NOMO-1 (cell line): ENCODE results near the gene CLCA4.

ENCODE experiments used
- DNase-seq, 2 experiments: peaks; one replicate each; lab custom pipeline; 2025; ENCODE audit not compliant: unreplicated experiment in 2 of 2; lab: John Stamatoyannopoulos, UW

CLCA4 gene

DNA sequence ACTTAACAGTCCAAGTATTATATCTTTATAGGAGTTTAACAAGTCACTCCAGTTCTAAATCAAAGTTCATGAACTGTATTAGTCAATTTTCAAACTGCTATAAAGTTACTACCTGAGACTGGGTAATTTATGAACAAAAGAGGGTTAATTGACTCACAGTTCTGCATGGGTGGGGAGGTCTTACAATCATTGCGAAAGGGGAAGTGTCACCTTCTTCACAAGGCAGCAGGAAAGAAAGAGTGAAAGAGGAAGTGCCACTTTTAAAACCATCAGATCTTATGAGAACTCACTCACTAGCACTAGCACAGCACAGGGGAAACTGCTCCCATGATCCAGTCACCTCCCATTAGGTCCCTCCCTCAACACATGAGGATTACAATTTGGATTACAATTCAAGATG lies 70.0 kb downstream of the CLCA4 start:
- DNase-seq, result peak; percentile 68 to 91

DNA sequence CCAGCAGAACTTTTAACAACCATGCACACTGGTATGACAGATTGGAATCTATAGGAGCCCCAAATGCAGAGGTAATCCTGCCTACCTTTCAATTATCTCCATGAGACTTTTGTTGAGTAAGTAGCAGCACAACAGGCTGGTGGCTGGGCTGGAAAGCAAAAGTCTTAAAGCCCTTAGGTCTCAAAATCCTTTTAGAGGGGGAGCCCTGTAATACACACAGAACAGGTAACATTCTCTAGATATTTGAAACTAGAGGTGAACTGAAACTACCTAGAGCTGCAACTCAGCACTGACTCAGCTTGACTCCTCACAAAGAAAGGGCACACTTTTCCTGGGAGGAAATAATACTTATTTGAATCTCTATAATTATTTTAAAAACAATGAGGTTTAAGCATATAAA lies 71.5 kb downstream of the CLCA4 start:
- no peak for DNase-seq

DNA sequence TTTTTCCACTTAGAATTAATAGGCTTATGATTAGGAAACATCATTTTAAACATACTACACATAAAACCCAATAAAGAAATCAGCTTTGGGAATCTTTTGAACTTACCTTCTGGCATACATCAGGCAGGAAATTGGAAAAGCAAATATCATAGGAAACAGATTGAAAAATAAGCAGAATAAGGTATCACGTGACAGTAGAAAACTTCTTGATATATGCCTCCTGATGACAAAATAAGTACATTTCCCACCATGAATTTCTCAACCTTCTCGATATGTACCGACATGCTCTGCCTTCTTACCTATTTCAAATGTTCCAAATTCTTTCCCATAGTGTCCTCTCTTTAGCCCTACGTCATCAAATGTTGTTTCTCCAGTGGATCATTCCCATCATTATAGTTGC lies 72.4 kb downstream of the CLCA4 start:
- DNase-seq, result no peak

DNA sequence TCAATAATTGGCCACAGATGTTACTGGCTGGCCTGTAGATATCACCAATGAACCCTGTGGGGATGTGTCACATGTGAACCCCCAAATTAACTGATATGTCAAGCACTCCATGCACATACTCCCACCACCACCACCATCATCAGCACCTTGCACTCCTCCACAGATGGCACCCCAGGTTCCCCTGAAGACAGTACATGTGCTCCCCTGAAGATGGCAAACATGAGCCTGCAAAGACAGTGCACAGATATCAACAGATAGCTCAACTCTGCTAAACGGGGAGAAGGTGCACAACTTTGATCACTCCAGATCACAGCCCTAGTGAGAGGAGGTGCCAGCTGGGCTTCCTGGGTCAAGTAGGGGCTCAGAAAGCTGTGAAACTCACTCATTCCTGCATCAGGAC lies 74.4 kb downstream of the CLCA4 start:
- DNase-seq, result no peak
